HG03439 (cell line): ENCODE results near the gene POU3F1.

ENCODE experiments used
- ATAC-seq: cut with Tn5 transposase; IDR thresholded peaks from one replicate; pipeline ENCODE4 v1.9.1; 2021; ENCODE audit warnings: mild to moderate bottlenecking, moderate library complexity; ENCODE audit not compliant: unreplicated experiment

POU3F1 gene

DNA sequence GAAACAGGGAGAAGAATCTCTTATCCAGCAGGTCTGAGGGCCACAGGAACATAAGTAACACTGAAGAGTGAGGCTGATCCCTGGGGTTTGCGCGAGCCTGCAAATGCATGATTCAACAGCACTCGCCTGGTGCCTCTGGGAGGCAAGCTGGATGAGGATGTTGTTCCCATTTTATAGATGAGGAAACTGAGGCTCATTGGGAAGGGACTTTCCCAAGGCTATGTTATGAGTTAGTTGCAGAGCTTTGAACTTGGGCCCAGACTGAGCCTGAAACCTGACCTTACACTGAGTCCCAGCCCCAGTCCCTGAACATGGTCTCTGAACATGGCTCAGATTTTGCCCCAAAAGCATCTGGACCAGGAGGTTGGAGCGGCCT, 27.7 kb upstream of the POU3F1 start:
- no peak for ATAC-seq

DNA sequence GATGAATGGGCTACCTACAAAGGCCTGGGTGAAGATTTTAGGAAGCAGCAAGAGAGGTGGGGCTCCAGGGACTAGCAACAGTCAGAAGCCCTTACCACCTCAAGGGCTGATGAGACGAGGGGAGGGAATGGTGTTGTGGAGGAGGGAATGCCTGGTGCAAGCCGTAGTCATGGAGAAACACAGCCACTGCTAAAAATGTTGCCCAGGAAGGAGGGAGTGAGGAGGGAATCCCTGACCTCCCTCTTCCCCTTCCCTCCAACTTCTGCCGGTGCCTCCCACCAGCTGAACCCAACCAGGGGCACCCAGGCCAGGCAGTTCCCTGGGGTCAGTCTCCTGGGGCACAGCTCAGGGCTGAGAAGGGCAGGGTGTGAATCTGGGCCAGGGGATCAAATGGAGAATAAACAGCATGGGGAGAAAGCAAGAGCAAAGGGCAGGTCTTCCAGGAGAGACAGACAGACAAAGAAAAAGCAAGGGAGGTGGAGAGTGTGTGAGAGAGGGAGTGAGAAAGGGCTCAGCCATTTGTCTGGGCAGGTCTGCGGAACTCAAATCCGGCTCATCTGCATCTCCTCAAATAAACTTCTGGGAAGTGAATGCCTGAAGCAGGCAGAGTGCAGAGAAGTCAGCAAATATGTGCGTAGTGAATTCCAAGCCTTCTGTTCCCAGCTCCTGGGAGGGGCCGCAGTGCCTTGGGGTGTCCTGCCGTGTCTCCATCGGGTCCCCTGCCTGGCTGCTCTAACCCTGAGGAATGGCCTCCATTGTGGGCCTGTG, 27.1 kb upstream of the POU3F1 start:
- no peak for ATAC-seq

DNA sequence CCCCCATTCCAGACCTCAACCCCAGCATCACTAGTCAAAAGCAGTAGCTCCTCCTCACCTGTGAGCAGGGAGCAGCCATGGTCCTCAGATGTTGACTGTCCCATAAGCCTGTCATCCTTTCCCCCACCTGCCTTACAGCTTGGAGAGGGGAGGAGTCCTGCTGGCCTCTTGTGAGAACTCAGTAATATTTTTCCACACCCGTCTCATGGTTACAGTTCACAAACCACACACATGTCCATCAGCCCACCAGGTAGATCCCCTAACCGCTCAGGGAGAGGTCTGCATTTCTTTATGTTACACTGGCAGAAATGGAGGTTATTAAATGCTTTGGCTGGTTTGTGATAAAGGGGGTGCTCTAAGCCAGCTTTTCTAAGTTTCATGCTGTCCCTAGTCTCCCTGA, 26.3 kb upstream of the POU3F1 start:
- ATAC-seq = no peak

DNA sequence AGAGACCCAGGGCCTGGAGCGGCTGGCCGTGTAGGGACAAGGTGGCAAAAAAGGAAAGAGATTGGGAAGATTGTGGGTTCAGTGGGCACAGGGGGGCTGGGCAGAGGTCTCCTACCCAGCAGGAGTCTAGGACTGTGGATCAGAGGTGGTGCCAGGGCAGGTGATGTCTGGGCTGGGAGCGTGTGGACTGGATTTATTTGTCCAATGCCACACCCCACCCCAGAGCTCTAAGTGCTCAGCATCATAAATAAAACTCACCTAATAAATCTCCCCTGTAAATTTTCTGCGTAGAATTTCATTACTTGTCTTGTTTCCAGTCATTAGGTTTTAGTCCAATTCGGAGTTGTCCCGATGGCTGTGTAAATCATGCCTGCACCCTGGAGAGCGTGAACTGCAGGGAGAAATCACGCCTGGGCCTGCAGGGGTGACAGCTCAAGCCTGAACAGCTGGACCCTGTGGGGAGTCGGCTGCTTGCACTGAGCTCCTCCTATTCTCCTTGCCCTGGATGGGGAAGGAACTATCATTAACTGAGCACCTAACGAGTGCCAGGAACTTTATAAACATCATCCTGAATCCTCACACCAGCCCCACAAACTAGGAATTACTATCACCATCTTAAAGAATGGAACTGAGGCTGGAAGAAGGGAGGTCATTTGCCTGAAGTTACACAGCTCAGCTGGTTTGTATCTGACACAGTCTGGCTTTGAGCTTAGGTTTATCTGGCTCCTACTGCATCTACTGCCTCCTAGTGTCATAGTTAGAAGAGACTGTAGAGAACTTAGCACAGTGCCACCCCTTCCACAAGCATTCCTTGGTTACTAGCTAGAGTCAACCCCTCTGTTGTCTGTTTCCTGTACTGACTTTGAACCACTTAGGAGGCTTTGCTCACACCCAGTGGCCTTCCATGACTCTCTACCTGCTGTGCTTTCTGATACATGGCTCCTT, 25.0 kb upstream of the POU3F1 start:
- no peak for ATAC-seq

DNA sequence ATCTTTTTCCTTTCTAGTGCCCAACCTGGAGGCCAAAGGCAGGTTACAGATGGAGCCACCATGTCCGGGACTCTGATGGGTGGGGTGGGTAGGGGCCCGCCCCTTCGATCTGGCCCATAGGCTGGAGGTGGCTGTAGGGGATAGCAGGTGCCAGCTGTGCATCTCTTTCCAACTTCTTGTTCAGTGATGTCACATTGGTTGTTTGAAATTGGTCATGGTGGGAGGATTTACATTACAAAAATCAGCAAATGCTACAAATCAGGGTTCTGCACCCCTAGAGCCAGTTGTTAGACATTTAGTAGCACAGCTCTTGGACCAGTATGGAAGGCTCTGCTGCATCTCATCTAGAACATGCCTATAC, 22.4 kb upstream of the POU3F1 start:
- no peak for ATAC-seq

DNA sequence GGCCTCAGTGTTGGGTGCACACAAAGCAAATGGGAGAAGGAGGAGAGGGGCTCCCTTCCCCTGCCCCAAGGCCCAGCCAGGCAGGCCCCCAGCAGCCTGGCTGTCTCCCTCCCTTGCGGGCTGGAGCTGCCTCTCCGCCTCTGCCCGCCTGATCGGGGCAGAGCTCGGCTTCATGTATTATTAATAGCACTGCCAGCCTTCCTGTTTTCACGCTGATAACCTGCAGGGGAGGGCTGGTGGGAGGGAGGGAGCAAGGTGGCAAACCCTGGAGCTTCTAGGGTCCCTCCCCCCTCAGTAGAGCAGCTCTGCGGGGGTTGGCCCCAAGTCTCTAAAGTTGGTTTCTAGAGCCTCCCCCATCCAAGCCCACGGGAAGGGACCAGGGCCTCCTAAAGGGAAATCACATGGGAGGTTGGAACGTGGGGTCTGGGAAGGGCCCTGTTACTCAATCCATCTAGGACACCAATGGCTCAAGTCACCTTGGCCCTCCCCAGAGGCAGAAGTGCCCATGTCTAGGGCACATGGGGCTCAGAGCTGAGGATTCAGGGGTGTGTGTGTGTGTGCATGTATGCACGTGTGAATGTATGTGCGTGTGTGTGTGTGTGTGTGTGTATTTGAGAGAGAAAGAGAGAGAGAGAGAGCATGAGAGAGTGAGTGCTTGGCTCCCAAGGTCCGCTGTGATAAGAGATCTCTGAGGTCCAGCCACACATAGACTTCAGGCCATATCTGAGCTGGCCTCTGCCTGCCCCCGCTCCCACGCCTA, 21.8 kb upstream of the POU3F1 start:
- no peak for ATAC-seq

DNA sequence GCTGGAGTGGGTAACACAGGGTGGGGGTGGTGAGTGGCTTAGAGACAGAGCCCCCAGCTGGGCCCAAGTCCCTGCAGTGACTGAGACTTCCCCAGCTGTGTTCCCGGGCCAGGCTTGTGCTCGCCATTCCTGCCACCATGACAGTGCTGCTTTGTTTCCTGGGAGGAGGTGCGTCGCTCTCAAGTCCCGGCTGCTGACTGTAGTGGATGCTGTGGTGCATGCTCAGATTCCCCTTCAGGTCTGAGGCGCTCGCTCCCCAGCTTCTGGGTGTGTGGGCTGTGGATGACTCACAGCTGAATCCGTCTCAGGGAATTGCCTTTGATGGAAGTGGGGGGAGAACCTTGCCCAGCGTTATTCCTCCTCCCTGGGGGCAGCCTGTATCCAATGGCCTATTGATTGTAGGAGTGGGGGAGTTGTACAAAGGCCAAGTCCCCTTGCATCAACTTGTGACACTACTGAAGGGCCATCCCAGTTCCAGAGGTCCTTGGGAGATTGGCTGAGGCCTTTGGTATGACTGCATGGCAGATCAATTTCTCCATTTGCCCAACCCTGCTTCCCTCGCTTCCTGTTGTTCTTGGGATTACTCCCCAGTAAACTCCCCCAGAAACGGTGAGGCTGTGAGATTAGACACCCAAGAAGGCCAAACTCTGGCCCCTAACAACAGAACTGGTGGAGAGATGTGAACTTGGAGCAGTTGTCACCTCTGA, 17.8 kb upstream of the POU3F1 start:
- no peak for ATAC-seq

DNA sequence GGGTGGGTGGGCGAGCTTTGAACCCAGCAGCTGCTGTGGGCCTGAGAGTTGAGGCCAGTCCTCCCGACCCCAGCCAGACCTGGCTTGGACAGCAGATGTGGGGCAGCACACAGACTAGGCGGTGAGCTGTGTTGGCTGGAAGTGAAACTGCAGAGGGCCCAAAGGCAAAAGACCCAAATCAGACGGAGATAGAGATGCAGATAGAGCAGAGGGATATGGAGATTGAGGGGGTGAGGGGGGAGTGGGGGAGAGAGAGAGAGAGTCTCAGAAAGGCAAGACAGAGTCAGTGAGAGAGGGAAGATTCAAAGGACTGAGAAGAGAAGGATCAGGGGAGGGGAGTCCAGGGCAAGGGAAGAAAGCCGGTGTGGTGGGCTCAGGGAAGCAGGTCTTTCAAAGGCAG, 17.0 kb upstream of the POU3F1 start:
- ATAC-seq = no peak

DNA sequence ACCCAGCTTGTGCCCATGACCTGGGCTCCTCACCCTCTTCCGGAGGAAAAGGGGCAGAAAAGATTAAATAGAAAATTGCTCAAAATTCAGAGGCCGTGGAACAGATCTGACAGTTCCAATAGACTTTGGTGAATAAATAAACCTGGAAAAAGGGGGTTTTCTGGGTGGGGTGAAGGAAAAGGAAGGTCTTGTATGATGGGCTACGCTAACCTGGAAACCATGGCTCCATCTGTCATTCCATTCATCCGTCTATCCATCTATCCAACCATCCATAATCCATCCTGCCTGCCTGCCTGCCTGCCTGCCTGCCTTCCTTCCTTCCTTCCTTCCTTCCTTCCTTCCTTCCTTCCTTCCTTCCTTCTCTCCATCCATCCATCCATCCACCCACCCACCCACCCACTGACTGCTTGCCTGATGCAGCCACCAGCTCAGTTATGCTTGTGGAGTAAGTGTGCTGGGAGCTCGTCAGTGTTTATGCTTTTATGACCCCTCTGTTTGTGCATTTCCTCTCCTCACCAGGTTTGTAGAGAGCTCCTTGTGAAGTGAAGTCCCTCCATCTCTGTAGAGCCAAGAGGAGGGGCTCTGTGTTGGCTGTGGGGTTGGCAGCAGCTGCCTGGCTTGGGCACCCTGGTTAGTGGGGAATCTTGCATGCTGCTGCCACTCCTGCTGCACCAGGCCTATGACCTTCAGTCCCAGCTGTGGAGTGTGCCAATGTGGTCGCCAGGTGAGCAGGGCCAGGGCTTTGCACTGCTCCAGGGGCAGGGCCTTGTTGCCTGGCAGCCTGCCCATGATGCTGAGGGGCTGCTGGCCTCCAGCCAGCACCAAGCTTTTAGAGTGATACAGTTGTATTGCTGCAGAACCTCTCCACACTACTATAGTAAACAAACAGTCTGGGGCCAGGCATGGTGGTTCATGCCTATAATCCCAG, 16.0 kb upstream of the POU3F1 start:
- no peak for ATAC-seq

DNA sequence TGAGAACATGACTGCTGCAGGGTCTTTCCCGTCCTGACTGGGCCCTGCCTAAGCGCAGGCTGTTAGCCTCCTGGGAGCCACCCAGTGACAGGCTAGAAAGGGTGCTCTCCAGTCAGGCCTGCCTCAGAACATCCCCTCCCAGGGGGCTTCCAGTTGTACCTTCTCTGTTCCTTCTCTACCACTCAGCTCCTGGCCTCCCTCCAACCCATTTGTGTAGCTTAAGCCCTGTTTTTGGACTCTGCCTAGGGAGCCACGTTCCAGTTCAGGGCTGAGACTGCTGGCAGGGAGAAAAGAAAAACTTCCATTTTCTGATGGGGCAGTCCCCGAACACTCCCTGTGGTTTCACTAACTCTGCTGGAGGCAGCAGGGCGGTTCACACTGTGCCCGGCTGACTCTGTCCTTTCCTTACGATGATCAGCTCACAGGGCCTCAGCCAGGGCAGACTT, 15.3 kb upstream of the POU3F1 start:
- peak; percentile 54 for ATAC-seq

DNA sequence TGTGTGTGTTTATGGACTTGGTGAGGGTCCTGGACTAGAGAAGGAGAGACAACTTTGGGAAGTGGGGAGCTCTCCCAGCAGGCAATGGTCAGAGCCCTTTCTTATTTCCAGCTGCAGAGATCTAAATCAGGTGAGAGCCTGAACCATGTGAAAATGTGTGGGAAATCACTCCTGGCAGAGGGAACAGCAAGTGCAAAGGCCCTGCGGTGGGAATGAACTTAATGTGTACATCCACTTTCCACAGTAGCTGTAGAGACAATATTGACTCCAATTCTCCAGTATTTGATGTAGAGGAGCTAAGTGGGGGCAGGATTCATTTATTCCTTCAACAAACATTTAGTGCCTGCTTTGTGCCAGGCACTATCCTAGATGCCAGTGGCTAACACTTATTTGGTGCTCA, 14.7 kb upstream of the POU3F1 start:
- ATAC-seq = no peak

DNA sequence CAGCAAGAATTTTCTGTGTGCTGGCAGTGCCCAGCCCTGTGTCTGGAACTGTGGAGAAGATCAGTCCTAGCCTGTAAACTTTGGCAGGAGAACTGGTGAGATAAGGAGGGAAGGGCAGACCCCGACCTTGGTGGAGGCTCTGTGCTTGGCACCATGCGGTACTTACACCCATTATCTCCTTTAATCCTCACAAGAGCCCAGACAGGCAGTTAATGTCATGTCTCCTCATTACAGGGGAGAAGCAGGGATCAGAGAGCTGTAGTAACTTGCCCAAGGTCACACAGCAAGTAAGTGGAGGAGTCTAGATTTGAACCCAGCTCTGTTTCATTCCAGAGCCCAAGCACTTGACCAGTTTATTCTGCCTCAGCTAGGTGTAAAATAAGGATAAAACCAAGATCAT, 13.9 kb upstream of the POU3F1 start:
- no peak for ATAC-seq

DNA sequence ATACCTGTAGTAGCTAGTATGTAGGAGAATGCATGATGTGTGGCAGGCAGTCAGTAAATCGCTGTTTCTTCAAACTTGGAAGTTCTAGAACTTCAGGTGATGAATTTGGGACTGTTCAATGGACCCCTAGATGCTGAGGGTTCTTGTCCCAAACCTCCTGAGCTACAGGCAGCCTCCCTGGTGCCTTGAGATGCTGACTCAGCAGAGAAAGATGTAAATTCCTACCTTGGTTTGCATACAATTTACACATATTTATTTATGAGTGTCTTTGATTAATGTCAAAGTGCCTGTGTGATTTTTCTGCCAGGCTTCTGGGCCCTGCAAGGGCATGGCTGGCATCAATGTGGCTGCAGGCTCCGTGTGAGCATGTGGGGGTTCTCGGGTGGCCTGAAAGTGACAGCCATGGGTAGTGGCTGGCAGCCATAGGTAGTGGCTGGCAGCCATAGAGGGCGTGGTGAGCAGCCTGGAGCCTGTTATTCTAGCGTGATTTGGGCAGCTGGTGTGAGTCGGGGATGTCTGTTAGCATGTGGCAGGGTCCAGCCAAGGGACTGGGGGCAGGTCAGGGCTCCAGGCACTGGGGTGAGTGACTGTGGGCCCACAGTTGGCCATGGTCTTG, 13.2 kb upstream of the POU3F1 start:
- ATAC-seq = no peak

DNA sequence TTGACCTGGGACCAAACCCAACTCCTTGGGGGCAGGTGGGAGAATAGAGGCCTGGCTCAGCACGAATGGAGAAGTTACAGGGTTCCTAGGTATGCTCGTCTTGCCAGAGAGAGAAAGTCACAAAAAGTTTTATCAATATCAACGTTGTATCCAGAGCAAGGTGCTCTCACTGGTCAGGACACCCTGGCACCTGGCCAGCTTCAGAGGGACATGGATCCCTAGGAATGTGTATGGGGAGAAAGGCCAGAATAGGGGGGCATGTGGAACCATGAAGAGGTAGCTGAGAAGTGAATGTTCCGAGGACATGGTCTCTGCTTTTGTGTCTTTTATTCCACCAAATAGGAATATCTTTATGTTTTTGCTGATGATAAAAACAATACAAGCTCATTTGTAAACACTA, 9.4 kb upstream of the POU3F1 start:
- no peak for ATAC-seq

DNA sequence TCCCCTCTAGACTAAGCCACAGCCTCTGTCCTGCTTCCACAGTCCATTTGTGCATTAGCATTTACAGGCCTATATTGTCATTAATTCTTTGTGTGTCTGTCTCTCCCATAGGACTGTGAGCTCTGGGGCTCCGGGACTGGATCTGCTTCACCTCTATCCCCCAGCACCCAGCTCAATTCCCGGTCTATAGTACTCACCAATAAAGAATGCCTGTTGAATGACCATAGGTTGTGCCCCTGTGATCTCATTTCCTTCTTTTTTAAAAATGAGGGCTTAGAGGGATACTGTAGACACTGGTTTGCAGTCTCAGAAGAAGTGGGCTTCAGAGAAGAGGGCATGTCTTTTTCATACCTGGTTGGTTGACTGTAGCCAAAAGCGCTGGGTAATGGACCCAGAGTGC, 8.8 kb upstream of the POU3F1 start:
- no peak for ATAC-seq

DNA sequence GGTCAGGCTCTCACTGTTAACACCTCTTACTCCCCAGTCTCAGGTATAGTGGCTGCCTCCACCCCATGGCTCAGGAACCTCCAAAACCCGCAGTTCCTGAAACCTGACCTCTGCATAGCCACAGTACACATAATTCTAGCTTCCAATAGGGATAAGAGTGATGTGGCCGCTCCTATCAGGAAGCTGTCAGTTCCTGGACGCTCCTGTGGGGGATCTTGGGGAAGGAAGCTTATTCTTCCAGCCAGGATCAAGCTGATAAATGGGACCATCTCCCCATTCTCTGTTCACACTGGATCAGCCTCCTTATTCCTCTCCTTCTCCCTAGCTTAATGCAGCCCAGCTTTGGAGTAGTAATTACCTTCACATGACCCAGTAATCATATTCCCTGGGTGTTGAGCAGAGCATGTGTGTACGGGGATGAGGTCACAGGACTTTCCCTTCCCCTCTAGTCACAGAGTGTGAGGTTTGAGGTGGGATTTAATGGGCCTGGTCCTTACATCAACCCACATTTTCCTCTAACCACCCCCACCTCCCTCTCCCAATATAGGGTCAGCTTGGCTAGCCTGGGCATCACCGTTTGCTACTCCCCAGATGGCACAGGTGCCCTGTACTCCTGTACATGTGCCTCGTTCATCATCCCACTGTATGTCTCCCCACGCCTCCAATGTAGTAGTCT, 7.0 kb upstream of the POU3F1 start:
- ATAC-seq = no peak

DNA sequence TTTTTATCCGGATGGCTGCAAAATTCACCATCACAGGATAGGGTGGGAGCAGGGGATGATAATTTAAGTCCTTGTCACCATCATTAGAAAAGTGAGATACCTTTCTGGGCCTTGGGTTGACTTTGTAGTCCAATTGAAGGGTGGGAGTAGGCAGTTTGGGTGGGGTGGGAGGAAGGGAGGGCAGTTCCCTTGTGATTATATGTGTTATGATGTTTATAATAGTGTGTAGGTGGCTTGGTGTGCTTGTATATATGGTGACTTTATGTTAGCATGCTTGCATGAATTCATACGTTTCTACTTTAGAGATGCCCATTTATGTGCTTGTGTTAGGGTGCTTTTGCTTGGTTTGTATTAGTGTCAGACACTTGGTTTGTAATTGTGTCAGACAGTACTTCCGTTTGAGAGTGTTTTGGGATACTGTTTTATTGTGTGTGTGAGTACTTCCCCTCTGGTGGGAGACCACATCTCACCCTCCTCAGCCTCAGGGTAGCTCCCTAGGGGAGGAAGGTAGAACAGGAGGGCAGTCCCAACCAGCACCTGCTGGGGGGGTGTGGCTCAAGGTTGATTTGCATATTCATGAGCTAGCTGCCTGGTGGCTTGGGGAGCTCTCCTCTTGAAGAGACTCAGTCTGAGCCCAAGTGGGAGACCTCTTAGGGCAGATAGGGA, 6.3 kb upstream of the POU3F1 start:
- ATAC-seq = peak; percentile 51

DNA sequence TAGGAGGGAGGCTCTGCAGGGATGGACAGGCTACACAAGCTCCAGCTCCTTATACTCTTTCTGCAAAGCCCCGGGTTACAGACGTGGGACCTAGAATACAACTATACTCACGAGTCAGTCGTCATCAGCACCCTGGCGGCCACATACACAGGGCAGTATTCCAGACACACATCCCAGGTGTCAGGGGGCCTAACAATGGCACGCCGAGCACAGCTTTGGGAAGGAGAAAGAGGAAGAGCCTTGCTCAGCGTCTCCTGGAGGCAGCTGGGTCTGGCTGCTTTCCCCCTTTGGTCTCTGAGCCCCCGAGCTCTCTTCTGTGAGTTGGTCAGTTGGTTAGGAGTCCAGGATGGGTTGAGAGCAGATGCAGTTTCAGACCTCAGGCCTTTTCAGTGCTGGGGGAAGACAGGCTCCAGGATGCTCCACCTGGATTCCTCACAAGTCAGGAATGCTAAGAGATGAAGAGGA, 4.5 kb upstream of the POU3F1 start:
- ATAC-seq = no peak
